OCI-LY3 (cell line): ENCODE data around the gene P2RY11.

Experiments used
- H2AFZ ChIP-seq: fragments of 200-600, 300-600 bp; shearing (Covaris generic); 2 replicates; pipeline ENCODE4 v1.6.0; 2014; ENCODE audit warnings: antibody characterized with exemption, low read depth, low read length
- H3K27ac ChIP-seq: fragments of 200-600, 300-600 bp; sonication (generic); 2 replicates; pipeline ENCODE4 v1.5.1; 2014; ENCODE audit warnings: mild to moderate bottlenecking, low read length, moderate library complexity, mixed read lengths
- H3K27me3 ChIP-seq: fragments of 200-600, 300-600 bp; sonication (generic); 2 replicates; pipeline ENCODE4 v1.6.1; 2014; ENCODE audit warnings: low read depth, low read length, mixed read lengths
- H3K36me3 ChIP-seq: fragments of 200-600, 300-600 bp; sonication (generic); replicated peaks from 2 replicates; pipeline ENCODE3; 2014; ENCODE audit warnings: low read depth, low read length, mixed read lengths
- H3K4me1 ChIP-seq: fragments of 300-600, 200-600 bp; sonication (generic); 2 replicates; pipeline ENCODE4 v1.6.1; 2014; ENCODE audit warnings: low read length, mixed read lengths
- H3K4me2 ChIP-seq: fragments of 200-600, 300-600 bp; sonication (generic); 2 replicates; pipeline ENCODE4 v1.6.1; 2014; ENCODE audit warnings: low read length, mixed read lengths
- H3K4me3 ChIP-seq: fragments of 300-600, 200-600 bp; sonication (generic); 2 replicates; pipeline ENCODE4 v1.5.1; 2014; ENCODE audit warnings: antibody characterized with exemption, mild to moderate bottlenecking, low read length, moderate library complexity
- H3K79me2 ChIP-seq: fragments of 300-600, 200-600 bp; shearing (Covaris generic); 2 replicates; pipeline ENCODE4 v1.6.1; 2014; ENCODE audit warnings: mild to moderate bottlenecking, low read length, mixed read lengths
- H3K9ac ChIP-seq: fragments of 300-600, 200-600 bp; shearing (Covaris generic); 2 replicates; pipeline ENCODE4 v1.6.0; 2014; ENCODE audit warnings: mild to moderate bottlenecking, low read length, moderate library complexity
- H3K9me3 ChIP-seq: fragments of 200-600, 300-600 bp; shearing (Covaris generic); 2 replicates; pipeline ENCODE4 v1.6.1; 2014; ENCODE audit warnings: low read length, mixed read lengths; ENCODE audit not compliant: insufficient read depth
- H4K20me1 ChIP-seq: fragments of 200-600, 300-600 bp; sonication (generic); 2 replicates; pipeline ENCODE4 v1.6.1; 2016; ENCODE audit warnings: low read length, mixed read lengths; ENCODE audit not compliant: insufficient read depth
- CTCF ChIP-seq: fragments of 200-600, 300-600 bp; sonication (generic); IDR thresholded peaks from 2 replicates; pipeline ENCODE4 v1.5.1; 2014; ENCODE audit warnings: antibody characterized with exemption, low read length, low read depth
- EZH2phosphoT487 ChIP-seq: fragments of 200-600 bp; shearing (Covaris generic); IDR thresholded peaks from 2 replicates; pipeline ENCODE4 v1.6.1; 2018; ENCODE audit warnings: antibody characterized with exemption, mixed run types, low read depth

P2RY11 gene

GRCh38 chr19:10120538-10121189, 9.2 kb downstream of the P2RY11 start:
- no peak overlapping the region for H2AFZ ChIP-seq
- no peak overlapping the region for H3K27ac ChIP-seq
- no peak overlapping the region for H3K9ac ChIP-seq
- no peaks in the 10 kb centered on the region for H3K27me3 ChIP-seq
- H3K4me2 ChIP-seq: no peak overlapping the region
- H3K9me3 ChIP-seq: no peaks in the 10 kb centered on the region
- H3K4me1 ChIP-seq: peaks cover 16% of the 10 kb centered on the region
- no peaks in the 10 kb centered on the region for H4K20me1 ChIP-seq
- TF ChIP-seq EZH2phosphoT487 (no peak), CTCF (no peak)
- peaks cover 24% of the 10 kb centered on the region for H3K36me3 ChIP-seq
- H3K4me3 ChIP-seq: no peak overlapping the region
- peaks cover 23% of the 10 kb centered on the region for H3K79me2 ChIP-seq

- Histone ChIP-seq H3K9me3 (no peaks in the 10 kb centered on the region), H3K27ac (no peak overlapping the region), H3K4me1 (peaks cover 29% of the 10 kb centered on the region), H3K4me2 (no peak overlapping the region), H3K9ac (no peak overlapping the region), H2AFZ (no peak overlapping the region), H3K36me3 (peaks cover 15% of the 10 kb centered on the region), H4K20me1 (no peaks in the 10 kb centered on the region), H3K4me3 (no peak overlapping the region), H3K27me3 (no peaks in the 10 kb centered on the region), H3K79me2 (peaks cover 23% of the 10 kb centered on the region)
- no peak for TF ChIP-seq EZH2phosphoT487
- TF ChIP-seq CTCF: no peak
Measured at GRCh38 chr19:10122045-10122444, 10.6 kb downstream of the P2RY11 start.

- no peaks in the 10 kb centered on the region for H3K27me3 ChIP-seq
- H2AFZ ChIP-seq: no peak overlapping the region
- no peaks in the 10 kb centered on the region for H3K9me3 ChIP-seq
- H3K9ac ChIP-seq: no peak overlapping the region
- peaks cover 3% of the 10 kb centered on the region for H3K79me2 ChIP-seq
- no peak overlapping the region for H3K27ac ChIP-seq
- peaks cover 20% of the 10 kb centered on the region for H3K36me3 ChIP-seq
- H3K4me2 ChIP-seq: no peak overlapping the region
- no peaks in the 10 kb centered on the region for H4K20me1 ChIP-seq
- H3K4me3 ChIP-seq: no peak overlapping the region
- no peak for TF ChIP-seq CTCF
- no peak for TF ChIP-seq EZH2phosphoT487
- peaks cover 31% of the 10 kb centered on the region for H3K4me1 ChIP-seq
Measured at GRCh38 chr19:10124429-10124828, 12.9 kb downstream of the P2RY11 start.

- Histone ChIP-seq H2AFZ (no peak overlapping the region), H3K27me3 (no peaks in the 10 kb centered on the region), H3K9me3 (no peaks in the 10 kb centered on the region), H3K4me2 (peak overlapping the region; percentile 41), H3K4me3 (no peak overlapping the region), H3K79me2 (no peaks in the 10 kb centered on the region; the same call in 1 of the 2 replicates), H3K9ac (no peak overlapping the region), H3K27ac (peak overlapping the region; percentile 86), H4K20me1 (no peaks in the 10 kb centered on the region), H3K4me1 (peaks cover 31% of the 10 kb centered on the region), H3K36me3 (peaks cover 26% of the 10 kb centered on the region)
- TF ChIP-seq EZH2phosphoT487: no peak
- no peak for TF ChIP-seq CTCF
Measured at GRCh38 chr19:10126213-10126639, 14.7 kb downstream of the P2RY11 start.
